Measurements from ENCODE around the gene TSPAN11.
"Not testable (repeated sequence)": the region's sequence is repeated elsewhere in the genome, so short reads cannot be mapped to it uniquely, and the experiment has no call there.

TSPAN11 gene

DNA sequence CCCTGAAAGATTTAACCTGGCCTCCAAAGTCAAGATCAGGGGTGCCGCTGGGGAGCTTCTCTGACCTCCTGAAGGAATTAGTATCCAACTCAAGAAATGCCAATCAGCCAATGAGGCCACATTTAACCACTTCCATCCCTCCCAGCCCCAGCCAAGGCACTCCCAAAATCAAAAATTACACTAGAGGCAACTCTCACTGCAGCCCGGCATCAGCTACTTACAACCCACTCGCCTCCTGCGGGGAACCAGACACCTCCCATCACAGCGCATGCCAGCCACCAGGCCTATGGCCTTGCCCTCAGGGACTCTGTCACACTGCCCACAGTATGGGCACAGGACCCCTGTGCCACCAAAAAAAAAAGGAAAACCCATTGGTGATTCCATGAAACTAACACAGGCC is 84.8 kb downstream of the TSPAN11 start:
- Histone ChIP-seq H3K27ac (ENCODE audit: low read depth, low read length) (no peak overlapping the region), H3K9me3 (ENCODE audit: control insufficient read depth in 5 of 5, low read length in 5 of 5) (no peaks in the 10 kb centered on the region), H3K4me3 (ENCODE audit: low read depth in 1 of 5, low read length in 5 of 5) (no peak overlapping the region), H3K4me1 (ENCODE audit: control insufficient read depth in 5 of 5, insufficient read depth in 5 of 5, low read length in 5 of 5) (peaks cover 0 to 4% (median under 1%) of the 10 kb centered on the region in 5 donors), H3K36me3 (ENCODE audit: control insufficient read depth in 5 of 5, insufficient read depth in 5 of 5, low read length in 5 of 5) (no peaks in the 10 kb centered on the region), H3K9ac (ENCODE audit: low read length in 5 of 5) (no peak overlapping the region), H3K27me3 (ENCODE audit: control insufficient read depth in 5 of 5, insufficient read depth in 4 of 5, low read length in 5 of 5) (no peaks in the 10 kb centered on the region)

- no peaks in the 10 kb centered on the region for H3K4me1 ChIP-seq (ENCODE audit: control insufficient read depth in 5 of 5, insufficient read depth in 5 of 5, low read length in 5 of 5)
- H3K36me3 ChIP-seq (ENCODE audit: control insufficient read depth in 5 of 5, insufficient read depth in 5 of 5, low read length in 5 of 5), result no peaks in the 10 kb centered on the region
- H3K27me3 ChIP-seq (ENCODE audit: control insufficient read depth in 5 of 5, insufficient read depth in 4 of 5, low read length in 5 of 5), result no peaks in the 10 kb centered on the region
- H3K27ac ChIP-seq (ENCODE audit: low read depth, low read length), result no peak overlapping the region
- H3K4me3 ChIP-seq (ENCODE audit: low read depth in 1 of 5, low read length in 5 of 5), result no peak overlapping the region
- H3K9ac ChIP-seq (ENCODE audit: low read length in 5 of 5), result no peak overlapping the region
- no peaks in the 10 kb centered on the region for H3K9me3 ChIP-seq (ENCODE audit: control insufficient read depth in 5 of 5, low read length in 5 of 5)
Measured at GRCh38 chr12:31011746-31012566, 85.4 kb downstream of the TSPAN11 start.

DNA sequence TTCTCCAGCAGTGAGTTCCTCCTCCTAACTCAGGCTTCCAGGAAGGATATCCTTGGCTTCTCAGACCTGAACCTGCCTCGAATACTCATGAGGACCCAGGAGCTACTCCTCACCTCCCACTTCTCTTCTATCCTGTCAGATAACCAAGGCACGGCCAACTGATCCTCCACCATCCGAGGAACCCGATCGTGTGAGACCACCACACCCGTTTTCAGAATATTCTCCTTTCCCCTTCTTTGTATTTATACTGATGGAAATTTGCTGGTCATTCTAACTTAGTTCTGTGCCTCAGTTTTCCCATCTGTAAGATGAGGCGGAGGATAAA is 86.0 kb downstream of the TSPAN11 start:
- H3K9me3 ChIP-seq (ENCODE audit: control insufficient read depth in 5 of 5, low read length in 5 of 5); H3K36me3 ChIP-seq (ENCODE audit: control insufficient read depth in 5 of 5, insufficient read depth in 5 of 5, low read length in 5 of 5); H3K27ac ChIP-seq (ENCODE audit: low read depth, low read length); H3K9ac ChIP-seq (ENCODE audit: low read length in 5 of 5); H3K27me3 ChIP-seq (ENCODE audit: control insufficient read depth in 5 of 5, insufficient read depth in 4 of 5, low read length in 5 of 5); H3K4me1 ChIP-seq (ENCODE audit: control insufficient read depth in 5 of 5, insufficient read depth in 5 of 5, low read length in 5 of 5); H3K4me3 ChIP-seq (ENCODE audit: low read depth in 1 of 5, low read length in 5 of 5): not testable (repeated sequence)

DNA sequence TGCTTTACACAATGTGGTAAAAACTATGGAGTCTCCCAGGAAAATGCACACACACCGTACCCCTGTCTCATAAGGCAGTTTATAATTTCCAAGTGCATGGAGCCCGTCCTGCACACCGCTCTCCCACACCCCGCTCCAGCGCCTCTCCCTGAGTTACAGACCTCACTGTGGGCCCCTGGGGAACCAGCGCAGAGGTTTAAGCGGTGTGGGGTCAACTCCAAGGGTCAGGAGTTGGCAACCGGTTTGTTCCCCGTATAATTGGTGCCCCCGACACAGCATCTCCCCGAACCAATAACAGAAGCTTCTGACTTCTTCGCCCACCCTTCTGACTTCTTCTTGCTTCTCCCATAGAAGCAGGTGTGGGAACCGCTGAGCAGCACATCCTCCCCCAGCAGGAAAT is 88.7 kb downstream of the TSPAN11 start:
- H3K36me3 ChIP-seq (ENCODE audit: control insufficient read depth in 5 of 5, insufficient read depth in 5 of 5, low read length in 5 of 5), result no peaks in the 10 kb centered on the region
- H3K9ac ChIP-seq (ENCODE audit: low read length in 5 of 5), result no peak overlapping the region
- peaks cover 0 to 3% (median 0%) of the 10 kb centered on the region in 5 donors for H3K27me3 ChIP-seq (ENCODE audit: control insufficient read depth in 5 of 5, insufficient read depth in 4 of 5, low read length in 5 of 5)
- H3K9me3 ChIP-seq (ENCODE audit: control insufficient read depth in 5 of 5, low read length in 5 of 5), result peaks cover 0 to 4% (median 0%) of the 10 kb centered on the region in 5 donors
- no peak overlapping the region for H3K4me3 ChIP-seq (ENCODE audit: low read depth in 1 of 5, low read length in 5 of 5)
- H3K4me1 ChIP-seq (ENCODE audit: control insufficient read depth in 5 of 5, insufficient read depth in 5 of 5, low read length in 5 of 5), result peaks cover 0 to 17% (median 0%) of the 10 kb centered on the region in 5 donors
- H3K27ac ChIP-seq (ENCODE audit: low read depth, low read length), result no peak overlapping the region

DNA sequence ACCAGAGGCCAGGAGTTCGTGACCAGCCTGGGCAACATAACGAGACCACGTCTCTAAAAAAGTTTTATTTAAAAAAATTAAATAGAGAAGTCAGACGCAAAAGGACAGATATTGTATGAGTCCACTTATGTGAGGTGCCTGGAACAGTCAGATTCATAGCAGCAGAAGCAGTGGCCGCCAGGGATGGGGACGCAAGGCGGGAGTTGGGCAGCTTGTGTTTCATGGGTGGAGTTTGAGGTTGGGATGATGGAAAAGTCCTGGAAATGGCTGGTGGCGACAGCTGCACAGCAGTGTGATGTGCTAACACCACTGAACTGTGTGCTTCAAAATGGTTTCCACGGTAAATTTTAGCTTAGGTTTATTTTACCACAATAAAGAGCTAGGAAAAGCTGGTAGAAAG is 89.5 kb downstream of the TSPAN11 start:
- H3K9ac ChIP-seq (ENCODE audit: low read length in 5 of 5), result no peak overlapping the region
- H3K27me3 ChIP-seq (ENCODE audit: control insufficient read depth in 5 of 5, insufficient read depth in 4 of 5, low read length in 5 of 5), result peaks cover 0 to 3% (median 0%) of the 10 kb centered on the region in 5 donors
- H3K36me3 ChIP-seq (ENCODE audit: control insufficient read depth in 5 of 5, insufficient read depth in 5 of 5, low read length in 5 of 5), result no peaks in the 10 kb centered on the region
- H3K4me3 ChIP-seq (ENCODE audit: low read depth in 1 of 5, low read length in 5 of 5), result no peak overlapping the region
- H3K4me1 ChIP-seq (ENCODE audit: control insufficient read depth in 5 of 5, insufficient read depth in 5 of 5, low read length in 5 of 5), result peaks cover 0 to 20% (median 0%) of the 10 kb centered on the region in 5 donors
- peaks cover 0 to 4% (median 0%) of the 10 kb centered on the region in 5 donors for H3K9me3 ChIP-seq (ENCODE audit: control insufficient read depth in 5 of 5, low read length in 5 of 5)
- H3K27ac ChIP-seq (ENCODE audit: low read depth, low read length), result no peak overlapping the region

DNA sequence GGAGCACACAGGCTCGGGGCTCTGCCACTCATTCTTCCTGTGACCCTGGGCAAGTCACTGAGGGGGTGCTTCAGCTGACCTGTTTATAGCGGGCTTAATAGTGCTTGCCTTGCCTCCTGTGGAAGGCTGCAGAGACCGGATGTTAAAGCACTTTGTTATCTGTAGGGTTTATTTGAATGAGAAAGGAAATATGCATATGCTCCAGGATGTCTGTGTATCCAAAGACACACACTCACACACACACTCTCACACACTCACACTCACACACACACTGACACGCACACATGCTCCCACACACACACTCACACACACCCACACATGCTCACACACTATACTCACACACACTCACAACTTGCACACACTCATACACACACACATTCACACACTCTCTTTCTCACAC is 91.0 kb downstream of the TSPAN11 start:
- Histone ChIP-seq H3K9ac (ENCODE audit: low read length in 5 of 5) (no peak overlapping the region), H3K4me3 (ENCODE audit: low read depth in 1 of 5, low read length in 5 of 5) (no peak overlapping the region), H3K36me3 (ENCODE audit: control insufficient read depth in 5 of 5, insufficient read depth in 5 of 5, low read length in 5 of 5) (no peaks in the 10 kb centered on the region)

DNA sequence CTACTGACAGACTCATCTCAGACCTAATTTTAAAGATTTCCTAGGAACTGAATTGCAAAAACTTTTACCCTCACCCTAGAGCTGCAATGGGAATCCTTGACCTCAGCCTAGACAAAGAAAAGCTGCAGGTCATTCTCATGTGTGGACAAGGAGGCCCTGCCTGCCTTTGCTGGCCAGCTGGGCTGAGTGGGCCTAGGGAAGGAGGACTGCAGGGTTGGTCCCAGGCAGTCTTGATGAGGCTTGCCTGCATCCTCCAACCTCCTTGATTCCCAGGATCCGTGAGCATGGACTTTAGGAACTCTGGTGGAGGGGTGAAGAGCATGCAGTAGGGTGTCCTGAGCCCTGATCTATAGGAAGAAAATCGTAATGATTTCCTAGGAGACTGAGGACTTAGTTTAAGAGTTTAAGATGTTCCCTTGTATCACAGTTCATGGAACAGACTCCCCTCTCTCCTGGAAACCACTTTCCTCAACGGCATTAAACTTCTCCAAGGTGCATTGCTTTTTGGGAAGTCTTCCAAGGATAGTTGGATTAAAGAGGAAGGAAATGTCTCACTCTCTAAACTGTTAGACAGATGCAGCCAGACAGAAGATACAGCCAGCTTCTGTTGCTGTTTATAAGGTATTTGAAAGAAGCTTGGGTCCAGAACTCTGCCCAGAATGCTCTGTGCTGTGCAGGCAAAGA is 91.7 kb downstream of the TSPAN11 start:
- no peak overlapping the region for H3K4me3 ChIP-seq (ENCODE audit: low read depth in 1 of 5, low read length in 5 of 5)
- H3K4me1 ChIP-seq (ENCODE audit: control insufficient read depth in 5 of 5, insufficient read depth in 5 of 5, low read length in 5 of 5), result peaks cover 0 to 25% (median 6%) of the 10 kb centered on the region in 5 donors
- H3K9ac ChIP-seq (ENCODE audit: low read length in 5 of 5), result no peak overlapping the region
- peaks cover 0 to 3% (median 0%) of the 10 kb centered on the region in 5 donors for H3K27me3 ChIP-seq (ENCODE audit: control insufficient read depth in 5 of 5, insufficient read depth in 4 of 5, low read length in 5 of 5)
- no peaks in the 10 kb centered on the region for H3K36me3 ChIP-seq (ENCODE audit: control insufficient read depth in 5 of 5, insufficient read depth in 5 of 5, low read length in 5 of 5)
- no peak overlapping the region for H3K27ac ChIP-seq (ENCODE audit: low read depth, low read length)
- peaks cover 0 to 4% (median 0%) of the 10 kb centered on the region in 5 donors for H3K9me3 ChIP-seq (ENCODE audit: control insufficient read depth in 5 of 5, low read length in 5 of 5)

More for the DNA sequence above, 91.0 kb downstream of the TSPAN11 start:
- no peak overlapping the region for H3K27ac ChIP-seq (ENCODE audit: low read depth, low read length)
- H3K4me1 ChIP-seq (ENCODE audit: control insufficient read depth in 5 of 5, insufficient read depth in 5 of 5, low read length in 5 of 5), result peaks cover 0 to 20% (median 0%) of the 10 kb centered on the region in 5 donors
- H3K9me3 ChIP-seq (ENCODE audit: control insufficient read depth in 5 of 5, low read length in 5 of 5), result peaks cover 0 to 4% (median 0%) of the 10 kb centered on the region in 5 donors
- peaks cover 0 to 3% (median 0%) of the 10 kb centered on the region in 5 donors for H3K27me3 ChIP-seq (ENCODE audit: control insufficient read depth in 5 of 5, insufficient read depth in 4 of 5, low read length in 5 of 5)

DNA sequence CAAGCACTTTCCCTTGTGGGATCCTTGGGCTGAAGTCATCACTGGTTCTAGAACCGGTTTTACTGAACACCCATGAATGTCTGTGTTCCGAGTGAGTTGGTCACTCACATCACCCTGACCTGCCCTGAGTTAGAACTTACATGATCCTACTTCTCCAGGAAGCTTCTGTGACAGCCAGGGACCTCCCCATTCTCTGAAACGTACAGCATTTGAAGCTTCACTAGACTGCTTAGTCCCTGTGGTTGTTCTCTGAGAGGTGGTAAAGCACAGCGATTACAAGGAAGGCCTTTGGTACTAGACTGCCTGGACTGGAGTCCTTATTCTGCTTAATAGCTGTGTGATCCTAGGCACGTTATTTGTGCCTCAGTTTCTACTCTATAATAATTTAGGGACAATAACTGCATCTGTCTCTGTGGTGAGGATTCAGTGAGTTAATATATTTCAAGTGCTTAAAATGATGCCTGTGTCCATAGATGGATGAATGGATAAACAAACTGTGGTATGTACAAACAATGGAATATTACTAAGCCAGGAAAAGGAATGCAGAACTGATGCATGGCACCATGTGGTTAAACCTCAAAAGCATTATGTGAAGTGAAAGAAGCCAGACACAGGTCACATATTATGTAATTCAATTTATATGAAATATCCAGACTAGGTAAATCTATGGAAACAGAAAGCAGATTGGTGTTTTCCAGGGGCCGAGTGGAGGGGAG is 92.4 kb downstream of the TSPAN11 start:
- Histone ChIP-seq H3K4me3 (ENCODE audit: low read depth in 1 of 5, low read length in 5 of 5) (no peak overlapping the region), H3K9ac (ENCODE audit: low read length in 5 of 5) (no peak overlapping the region), H3K9me3 (ENCODE audit: control insufficient read depth in 5 of 5, low read length in 5 of 5) (peaks cover 0 to 4% (median 0%) of the 10 kb centered on the region in 5 donors), H3K36me3 (ENCODE audit: control insufficient read depth in 5 of 5, insufficient read depth in 5 of 5, low read length in 5 of 5) (no peaks in the 10 kb centered on the region), H3K27ac (ENCODE audit: low read depth, low read length) (no peak overlapping the region), H3K4me1 (ENCODE audit: control insufficient read depth in 5 of 5, insufficient read depth in 5 of 5, low read length in 5 of 5) (peaks cover 0 to 28% (median 6%) of the 10 kb centered on the region in 5 donors), H3K27me3 (ENCODE audit: control insufficient read depth in 5 of 5, insufficient read depth in 4 of 5, low read length in 5 of 5) (peaks cover 0 to 3% (median 0%) of the 10 kb centered on the region in 5 donors)

- peaks cover 0 to 28% (median 6%) of the 10 kb centered on the region in 5 donors for H3K4me1 ChIP-seq (ENCODE audit: control insufficient read depth in 5 of 5, insufficient read depth in 5 of 5, low read length in 5 of 5)
- no peaks in the 10 kb centered on the region for H3K36me3 ChIP-seq (ENCODE audit: control insufficient read depth in 5 of 5, insufficient read depth in 5 of 5, low read length in 5 of 5)
- no peak overlapping the region for H3K4me3 ChIP-seq (ENCODE audit: low read depth in 1 of 5, low read length in 5 of 5)
- no peak overlapping the region for H3K9ac ChIP-seq (ENCODE audit: low read length in 5 of 5)
- H3K9me3 ChIP-seq (ENCODE audit: control insufficient read depth in 5 of 5, low read length in 5 of 5), result peaks cover 0 to 4% (median 0%) of the 10 kb centered on the region in 5 donors
- peaks cover 0 to 3% (median 0%) of the 10 kb centered on the region in 5 donors for H3K27me3 ChIP-seq (ENCODE audit: control insufficient read depth in 5 of 5, insufficient read depth in 4 of 5, low read length in 5 of 5)
- H3K27ac ChIP-seq (ENCODE audit: low read depth, low read length), result no peak overlapping the region
Measured at GRCh38 chr12:31019561-31019960, 93.0 kb downstream of the TSPAN11 start.

Measured in subcutaneous abdominal adipose tissue (tissue), 5 donors.